CD8-positive, alpha-beta memory T cell (primary cell): Measurements from ENCODE around the gene IL1R1. TPM values are rescaled to one million over a fixed set of nuclear protein-coding genes. Genes with fewer than 3 reads are reported as not detected.
A peak's percentile ranks its signal among the peaks of the same experiment; 100 is the strongest.

Experiments
- CTCF ChIA-PET: fragments of 350-600 bp; sonication (Branson Sonifier 250); formaldehyde crosslinking; loops from one replicate; lab custom pipeline; 2021; ENCODE audit warnings: antibody characterized with exemption; lab: Charles Lee
- POLR2A ChIA-PET: fragments of 350-600 bp; sonication (Branson Sonifier 250); formaldehyde crosslinking; loops from one replicate; lab custom pipeline; 2021; ENCODE audit warnings: antibody characterized with exemption; lab: Charles Lee
- DNase-seq, 5 donors: peaks; one replicate each; pipeline versions ENCODE4 v3.0.0 to v3.0.0-alpha.2; 2020 to 2022; ENCODE audit warnings: mixed read lengths in 1 of 5
- H3K27ac ChIP-seq: one replicate; pipeline ENCODE4 v1.7.0; 2013; ENCODE audit warnings: low read depth, mild to moderate bottlenecking, low read length, moderate library complexity
- H3K27me3 ChIP-seq: 2 replicates; pipeline ENCODE4 v1.7.0; 2013; ENCODE audit warnings: low read length, mild to moderate bottlenecking; ENCODE audit not compliant: insufficient read depth, poor library complexity, severe bottlenecking
- H3K36me3 ChIP-seq: 2 replicates; pipeline ENCODE4 v1.7.0; 2013; ENCODE audit warnings: mild to moderate bottlenecking, low read length, moderate library complexity; ENCODE audit not compliant: insufficient read depth
- H3K4me1 ChIP-seq: 2 replicates; pipeline ENCODE4 v1.7.0; 2013; ENCODE audit warnings: mild to moderate bottlenecking, low read length, moderate library complexity; ENCODE audit not compliant: insufficient read depth
- H3K4me3 ChIP-seq: 2 replicates; pipeline ENCODE4 v1.7.0; 2013; ENCODE audit warnings: mild to moderate bottlenecking, low read length
- H3K9me3 ChIP-seq: 2 replicates; pipeline ENCODE4 v1.7.0; 2013; ENCODE audit warnings: mild to moderate bottlenecking, low read length
- H3K27ac Mint-ChIP-seq, 8 donors: one replicate each; pipeline ENCODE4 v1.8.0; 2020 to 2021; ENCODE audit warnings: mixed read lengths in 8 of 8, mild to moderate bottlenecking in 6 of 8, inconsistent platforms in 3 of 8, moderate library complexity in 3 of 8
- H3K27me3 Mint-ChIP-seq, 2 donors: one replicate each; pipeline ENCODE4 v1.8.0; 2020 to 2021; ENCODE audit warnings: mixed read lengths in 2 of 2, mild to moderate bottlenecking in 1 of 2, moderate library complexity in 1 of 2
- H3K36me3 Mint-ChIP-seq, 3 donors: one replicate each; pipeline ENCODE4 v1.8.0; 2020 to 2021; ENCODE audit warnings: mixed read lengths in 3 of 3, inconsistent platforms in 1 of 3, mild to moderate bottlenecking in 1 of 3
- H3K4me1 Mint-ChIP-seq, 3 donors: one replicate each; pipeline ENCODE4 v1.8.0; 2020 to 2021; ENCODE audit warnings: mixed read lengths in 3 of 3, inconsistent platforms in 1 of 3, mild to moderate bottlenecking in 1 of 3
- H3K4me3 Mint-ChIP-seq, 7 donors: one replicate each; pipeline ENCODE4 v1.8.0; 2020 to 2021; ENCODE audit warnings: mixed read lengths in 7 of 7, mild to moderate bottlenecking in 6 of 7, moderate library complexity in 4 of 7, inconsistent platforms in 2 of 7
- H3K9me3 Mint-ChIP-seq, 5 donors: one replicate each; pipeline ENCODE4 v1.8.0; 2020 to 2022; ENCODE audit warnings: mixed read lengths in 5 of 5, mild to moderate bottlenecking in 3 of 5, moderate library complexity in 2 of 5, inconsistent platforms in 1 of 5
- polyA plus RNA-seq: library from polyadenylated mRNA; unstranded; fragments of 300-500 nt; fragmentation: Illumina TruSeq; gene quantifications from one replicate; pipeline ENCODE4 v1.2.3, GENCODE V29; 2021
- total RNA-seq, 2 experiments: library from RNA; stranded (reverse); gene quantifications; one replicate each; pipeline ENCODE4 v1.2.3, GENCODE V29; 2021

Gene IL1R1
- total and polyA plus RNA-seq, 3 experiments from 2014 or later: 0.30 to 3.7 (median 3.7) TPM

GRCh38 chr2:102184018-102184417, 41.5 kb downstream of the IL1R1 start:
- Mint-ChIP-seq H3K36me3 (peaks cover 0 to 2% (median 0%) of the 10 kb centered on the region in 3 donors), H3K4me3 (no peak overlapping the region), H3K9me3 (peaks cover 0 to 2% (median 0%) of the 10 kb centered on the region in 5 donors), H3K27ac (no peak overlapping the region), H3K27me3 (peaks cover 26 to 40% of the 10 kb centered on the region in 2 donors), H3K4me1 (peaks cover 4 to 14% (median 4%) of the 10 kb centered on the region in 3 donors)
- no peaks in the 10 kb centered on the region for H3K4me1 ChIP-seq
- no peak for DNase-seq
- POLR2A ChIA-PET: no interaction called here
- H3K4me3 ChIP-seq: no peak overlapping the region
- H3K27ac ChIP-seq: no peak overlapping the region
- CTCF ChIA-PET: interaction anchor here (1.7 kb wide), 1 partner anchor 57 kb away, joined by 8 read pairs; no protein-coding TSS in a partner anchor
- H3K36me3 ChIP-seq: no peaks in the 10 kb centered on the region
- H3K9me3 ChIP-seq: no peaks in the 10 kb centered on the region
- H3K27me3 ChIP-seq: no peaks in the 10 kb centered on the region

GRCh38 chr2:102184568-102184967, 42.0 kb downstream of the IL1R1 start:
- CTCF ChIA-PET: interaction anchor here (1.7 to 2.0 kb wide), 2 partner anchors 56 kb away, joined by 8 to 9 read pairs; no protein-coding TSS in a partner anchor
- Histone ChIP-seq H3K4me1 (no peaks in the 10 kb centered on the region), H3K27ac (no peak overlapping the region), H3K9me3 (no peaks in the 10 kb centered on the region), H3K27me3 (no peaks in the 10 kb centered on the region), H3K4me3 (no peak overlapping the region), H3K36me3 (no peaks in the 10 kb centered on the region)
- Mint-ChIP-seq H3K9me3 (peaks cover 0 to 2% (median 0%) of the 10 kb centered on the region in 5 donors), H3K27me3 (peaks cover 26 to 40% of the 10 kb centered on the region in 2 donors), H3K4me1 (peaks cover 4 to 14% (median 4%) of the 10 kb centered on the region in 3 donors), H3K36me3 (peaks cover 0 to 2% (median 0%) of the 10 kb centered on the region in 3 donors), H3K27ac (no peak overlapping the region), H3K4me3 (no peak overlapping the region)
- POLR2A ChIA-PET: no interaction called here
- DNase-seq: no peak

GRCh38 chr2:102185347-102185746, 42.8 kb downstream of the IL1R1 start:
- no peak for DNase-seq
- Mint-ChIP-seq H3K4me3 (no peak overlapping the region), H3K4me1 (peaks cover 4 to 14% (median 4%) of the 10 kb centered on the region in 3 donors), H3K9me3 (peaks cover 0 to 2% (median 0%) of the 10 kb centered on the region in 5 donors), H3K27ac (no peak overlapping the region), H3K36me3 (peaks cover 0 to 2% (median 0%) of the 10 kb centered on the region in 3 donors), H3K27me3 (peaks cover 26 to 46% of the 10 kb centered on the region in 2 donors)
- CTCF ChIA-PET: interaction anchor here (2.0 kb wide), 1 partner anchor 55 kb away, joined by 9 read pairs; no protein-coding TSS in a partner anchor
- Histone ChIP-seq H3K27me3 (no peaks in the 10 kb centered on the region), H3K27ac (no peak overlapping the region), H3K4me1 (no peaks in the 10 kb centered on the region), H3K36me3 (no peaks in the 10 kb centered on the region), H3K9me3 (no peaks in the 10 kb centered on the region), H3K4me3 (no peak overlapping the region)
- POLR2A ChIA-PET: no interaction called here

GRCh38 chr2:102186791-102187495, 44.4 kb downstream of the IL1R1 start, which contains the start of gene IL1RL2:
TSS of gene IL1RL2 (plus strand) at chr2:102187023. CDS start at chr2:102187868, 845 bp downstream.
- Mint-ChIP-seq H3K27ac (peak within 1 kb of the TSS in 1 of 8 donors; percentile 56), H3K27me3 (peaks cover 21 to 39% of the 10 kb centered on the region in 2 donors)

DNA sequence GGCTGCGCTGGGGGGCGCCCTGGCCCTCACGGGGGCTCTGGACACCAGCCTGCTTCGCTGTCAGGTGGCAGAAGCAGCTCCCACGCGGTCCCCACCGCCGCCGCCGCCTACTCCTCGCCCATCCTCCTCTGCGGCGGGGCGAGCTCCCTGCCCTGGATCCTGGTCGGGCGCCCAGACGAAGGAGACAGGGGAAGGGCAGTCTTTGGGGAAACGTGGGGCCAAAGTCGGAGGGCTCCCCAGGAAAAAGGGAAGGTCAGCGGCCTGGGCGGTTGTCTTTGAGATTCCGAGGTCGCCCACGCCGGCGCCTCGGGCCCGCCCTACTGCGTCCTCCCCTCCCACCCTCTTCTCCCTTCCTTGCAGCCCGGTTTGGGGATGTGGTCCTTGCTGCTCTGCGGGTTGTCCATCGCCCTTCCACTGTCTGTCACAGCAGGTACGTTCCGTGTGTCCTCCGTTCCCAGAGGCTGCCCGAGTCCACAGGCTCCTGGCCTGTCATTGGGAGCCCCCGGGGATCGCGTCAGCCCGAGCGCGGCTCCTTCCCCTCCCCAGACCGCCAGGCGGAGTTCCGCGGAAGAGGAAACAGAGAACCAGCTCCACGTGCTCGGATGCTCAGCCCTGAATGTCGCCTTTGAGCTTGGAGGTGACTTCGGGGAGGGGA, 45.1 kb downstream of the IL1R1 start:
- Mint-ChIP-seq H3K27me3 (peaks cover 21 to 39% of the 10 kb centered on the region in 2 donors), H3K9me3 (peaks cover 0 to 2% (median 0%) of the 10 kb centered on the region in 5 donors), H3K4me1 (peaks cover 4 to 14% (median 4%) of the 10 kb centered on the region in 3 donors), H3K27ac (peak overlapping the region in 2 of 8 donors; percentile 56 to 88), H3K36me3 (peaks cover 0 to 2% (median 0%) of the 10 kb centered on the region in 3 donors), H3K4me3 (peak overlapping the region; percentile 76 to 90 (median 81))
- H3K4me1 ChIP-seq: no peaks in the 10 kb centered on the region
- peak overlapping the region; percentile 42 for H3K4me3 ChIP-seq
- no peaks in the 10 kb centered on the region for H3K36me3 ChIP-seq
- peak; percentile 7 to 58 (median 11) for DNase-seq
- H3K9me3 ChIP-seq: no peaks in the 10 kb centered on the region
- no peaks in the 10 kb centered on the region for H3K27me3 ChIP-seq
- ChIA-PET CTCF (interaction anchor here (1.3 to 1.8 kb wide), 2 partner anchors 53 to 56 kb away, joined by 3 to 21 read pairs; no protein-coding TSS in a partner anchor), POLR2A (no interaction called here)
- H3K27ac ChIP-seq: no peak overlapping the region

More at GRCh38 chr2:102186791-102187495, 44.4 kb downstream of the IL1R1 start, which contains the start of gene IL1RL2:
- DNase-seq: no peak
- Mint-ChIP-seq H3K36me3 (peaks cover 0 to 2% (median 0%) of the 10 kb centered on the region in 3 donors), H3K9me3 (peaks cover 0 to 2% (median 0%) of the 10 kb centered on the region in 5 donors), H3K4me1 (peaks cover 4 to 14% (median 4%) of the 10 kb centered on the region in 3 donors), H3K4me3 (peak within 1 kb of the TSS; percentile 76 to 90 (median 81))
- Histone ChIP-seq H3K36me3 (no peaks in the 10 kb centered on the region), H3K4me3 (peak within 1 kb of the TSS; percentile 42), H3K4me1 (no peaks in the 10 kb centered on the region), H3K27ac (no peak within 1 kb of the TSS), H3K27me3 (no peaks in the 10 kb centered on the region), H3K9me3 (no peaks in the 10 kb centered on the region)
- CTCF ChIA-PET: interaction anchor here (1.8 kb wide), 1 partner anchor 54 kb away, joined by 21 read pairs; no protein-coding TSS in a partner anchor
- POLR2A ChIA-PET: no interaction called here

DNA sequence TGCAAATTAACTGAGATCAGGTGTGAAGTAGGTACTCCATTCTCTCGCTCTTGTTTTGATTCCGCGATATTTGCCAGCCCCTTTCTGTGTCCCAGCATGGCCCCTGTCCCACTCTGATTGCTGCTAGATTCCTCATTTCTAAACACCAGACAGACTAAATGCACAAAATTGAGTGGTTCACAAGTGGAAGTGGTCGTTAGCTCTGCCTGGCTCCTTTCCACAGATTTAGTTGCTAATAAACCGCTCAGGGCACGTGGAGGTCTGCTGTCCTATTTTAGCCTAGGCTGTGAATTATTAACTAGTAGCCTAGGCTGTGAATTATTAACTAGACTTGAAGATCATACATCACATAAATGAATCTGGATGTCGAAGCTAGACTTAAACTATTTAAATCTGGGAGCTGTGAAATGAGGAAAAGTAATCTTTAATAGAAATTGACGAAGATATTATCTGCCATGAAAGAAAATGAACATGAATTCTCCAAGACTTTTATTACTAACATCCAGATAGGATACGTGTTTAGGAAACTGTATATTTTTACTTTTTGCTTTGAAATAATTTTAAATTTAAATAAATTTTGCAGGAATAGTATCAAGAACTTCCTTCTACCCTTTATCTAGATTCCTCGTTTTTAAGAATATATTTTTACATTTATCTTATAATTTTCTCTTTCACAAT, 48.0 kb downstream of the IL1R1 start:
- Mint-ChIP-seq H3K27me3 (peaks cover 18 to 35% of the 10 kb centered on the region in 2 donors), H3K4me3 (no peak overlapping the region), H3K4me1 (peaks cover 4 to 14% (median 4%) of the 10 kb centered on the region in 3 donors), H3K36me3 (no peaks in the 10 kb centered on the region), H3K27ac (no peak overlapping the region), H3K9me3 (peaks cover 0 to 2% (median 0%) of the 10 kb centered on the region in 5 donors)
- no peaks in the 10 kb centered on the region for H3K4me1 ChIP-seq
- no peak overlapping the region for H3K4me3 ChIP-seq
- no peak overlapping the region for H3K27ac ChIP-seq
- ChIA-PET CTCF (no interaction called here), POLR2A (no interaction called here)
- no peaks in the 10 kb centered on the region for H3K9me3 ChIP-seq
- DNase-seq: no peak
- H3K27me3 ChIP-seq: no peaks in the 10 kb centered on the region
- no peaks in the 10 kb centered on the region for H3K36me3 ChIP-seq

GRCh38 chr2:102191501-102191900, 49.0 kb downstream of the IL1R1 start:
- POLR2A ChIA-PET: no interaction called here
- H3K4me1 Mint-ChIP-seq: peaks cover 4 to 12% (median 4%) of the 10 kb centered on the region in 3 donors
- no peak for DNase-seq
- H3K4me1 ChIP-seq: no peaks in the 10 kb centered on the region
- peaks cover 0 to 2% (median 0%) of the 10 kb centered on the region in 5 donors for H3K9me3 Mint-ChIP-seq
- H3K27ac ChIP-seq: no peak overlapping the region
- no peak overlapping the region for H3K4me3 ChIP-seq
- no peaks in the 10 kb centered on the region for H3K36me3 Mint-ChIP-seq
- no peak overlapping the region for H3K4me3 Mint-ChIP-seq
- no peaks in the 10 kb centered on the region for H3K9me3 ChIP-seq
- CTCF ChIA-PET: interaction anchor here (1.0 kb wide), 1 partner anchor 49 kb away, joined by 4 read pairs; no protein-coding TSS in a partner anchor
- H3K27me3 Mint-ChIP-seq: peaks cover 9 to 33% of the 10 kb centered on the region in 2 donors
- no peaks in the 10 kb centered on the region for H3K27me3 ChIP-seq
- no peak overlapping the region for H3K27ac Mint-ChIP-seq
- H3K36me3 ChIP-seq: no peaks in the 10 kb centered on the region
